Erythroblast (primary cell): ENCODE data around the gene PLCD1.

ENCODE experiments used
- GATA1 ChIP-seq: IDR thresholded peaks from 2 replicates; pipeline ENCODE4 v1.6.1; 2011; ENCODE audit warnings: low read depth, mild to moderate bottlenecking, control low read depth, low read length, moderate library complexity
- POLR2A ChIP-seq: IDR thresholded peaks from 2 replicates; pipeline ENCODE4 v1.6.1; 2011; ENCODE audit warnings: mild to moderate bottlenecking, low read length

DNA sequence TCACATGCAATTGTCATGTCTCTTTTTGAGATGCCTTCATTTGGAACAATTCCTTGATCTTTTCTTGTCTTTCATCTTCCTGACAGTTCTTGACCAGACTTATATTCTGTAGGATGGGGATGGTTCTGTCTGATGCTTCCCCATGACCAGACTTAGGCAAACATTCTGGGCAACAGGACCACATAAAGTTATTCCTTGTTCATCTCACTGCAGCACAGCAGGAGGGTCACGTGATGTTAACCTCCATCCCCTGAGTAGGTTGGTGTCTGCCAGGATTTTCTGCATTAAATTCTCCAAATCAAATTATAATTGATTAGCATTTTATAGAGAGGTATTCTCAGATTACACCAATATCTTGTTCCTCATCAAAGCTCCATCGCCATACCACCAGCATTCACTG lies 17.4 kb upstream of the PLCD1 start:
- no peak for TF ChIP-seq POLR2A
- no peak for TF ChIP-seq GATA1
